GM21423 (cell line): Measurements from ENCODE around the gene TBC1D4.

Experiments used
- ATAC-seq: cut with Tn5 transposase; IDR thresholded peaks from one replicate; pipeline ENCODE4 v1.9.1; 2021; ENCODE audit warnings: mild to moderate bottlenecking, moderate library complexity; ENCODE audit not compliant: unreplicated experiment

TBC1D4 gene

DNA sequence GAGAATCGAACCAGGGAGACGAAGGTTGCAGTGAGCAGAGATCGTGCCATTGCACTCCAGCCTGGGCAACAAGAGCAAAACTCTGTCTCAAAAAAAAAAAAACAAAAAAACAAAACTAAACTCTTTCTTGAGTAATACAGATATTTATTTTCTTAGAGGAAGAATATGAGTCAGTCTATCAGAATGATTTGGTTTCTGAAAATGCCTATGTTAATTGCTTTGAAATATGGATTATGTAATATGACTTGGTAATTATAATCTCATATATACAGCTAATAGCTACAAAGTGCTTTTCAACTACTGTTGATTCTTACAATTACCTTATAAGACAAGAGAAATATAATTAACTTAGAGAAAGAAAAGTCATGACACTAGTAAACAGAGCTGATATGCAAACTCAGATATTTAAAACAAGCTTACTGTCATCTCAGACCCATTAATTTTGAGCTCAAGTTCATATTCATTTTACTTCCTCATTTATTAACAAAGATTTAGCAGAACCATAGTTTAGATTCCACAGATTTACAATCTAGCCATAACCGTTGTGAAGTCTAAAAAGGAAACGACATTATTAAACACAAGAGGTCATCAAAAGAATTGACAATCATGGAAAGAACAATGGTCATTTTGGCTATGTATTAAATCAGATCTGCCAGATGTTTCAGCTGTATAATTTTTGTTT is 88.0 kb downstream of the TBC1D4 start:
- ATAC-seq = no peak

DNA sequence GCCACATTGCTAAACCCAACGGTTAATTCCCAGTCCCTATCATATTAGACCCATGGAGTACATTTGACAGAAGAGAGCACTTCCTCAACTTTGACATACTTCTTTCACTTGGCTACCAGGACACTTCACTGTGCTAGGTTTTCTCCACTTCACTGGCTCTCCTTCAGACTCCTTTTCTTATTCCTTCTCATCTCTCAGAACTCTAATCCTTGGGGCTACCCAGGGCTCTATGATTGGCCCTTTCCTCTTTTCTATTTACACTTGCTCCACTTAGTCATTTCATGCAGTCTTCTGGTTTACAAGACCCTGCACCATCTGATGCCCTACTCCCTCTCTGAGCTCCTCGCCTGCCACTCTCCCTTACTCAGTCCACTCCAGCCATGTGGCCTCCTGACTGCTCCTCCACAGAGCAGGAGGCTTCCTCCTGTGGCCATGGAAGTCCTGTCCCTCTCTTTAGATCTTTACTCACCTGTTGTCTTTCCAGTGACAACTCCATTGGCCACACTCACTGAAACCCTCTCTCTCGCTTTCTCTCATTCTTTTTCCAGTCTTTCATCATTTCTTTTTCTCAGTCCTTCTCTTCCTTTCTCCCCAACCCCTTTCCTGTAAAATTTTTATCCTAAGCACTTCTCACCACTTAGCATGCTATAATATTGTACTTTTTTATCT is 90.4 kb downstream of the TBC1D4 start:
- ATAC-seq = no peak

DNA sequence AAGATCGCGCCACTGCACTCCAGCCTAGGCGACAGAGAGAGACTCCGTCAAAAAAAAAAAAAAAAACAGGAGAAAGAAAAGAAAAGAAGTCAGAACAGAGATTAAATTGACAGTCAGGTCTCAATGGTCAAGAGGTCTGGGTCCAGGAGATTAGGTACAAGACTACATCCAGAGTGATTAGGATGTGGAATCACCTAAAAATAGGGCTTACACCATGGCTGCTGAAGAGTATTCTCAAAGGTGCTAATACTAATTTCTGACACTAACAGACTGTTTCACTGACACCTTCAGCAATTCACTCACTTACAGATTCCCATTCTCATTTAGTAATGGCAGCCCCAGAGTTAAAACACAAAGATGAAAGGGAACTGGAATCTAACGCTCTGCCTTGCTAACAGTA is 91.7 kb downstream of the TBC1D4 start:
- ATAC-seq = no peak

DNA sequence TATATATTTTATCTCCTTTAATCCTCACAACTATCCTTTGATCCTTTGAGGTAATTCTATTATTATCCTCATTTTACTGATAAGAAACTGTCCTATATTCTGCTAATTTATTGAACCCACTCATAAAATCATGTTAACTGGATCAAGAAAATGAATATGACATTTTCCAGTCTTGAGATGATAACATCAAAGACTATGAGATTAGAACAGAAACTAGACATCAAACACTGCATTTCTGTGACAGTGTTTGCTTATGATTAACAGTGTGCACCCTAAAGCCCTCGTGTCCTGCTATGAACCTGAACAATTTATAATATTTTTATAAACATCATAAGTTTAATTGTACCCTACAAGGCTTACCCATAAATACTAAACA is 96.3 kb downstream of the TBC1D4 start:
- ATAC-seq = no peak

DNA sequence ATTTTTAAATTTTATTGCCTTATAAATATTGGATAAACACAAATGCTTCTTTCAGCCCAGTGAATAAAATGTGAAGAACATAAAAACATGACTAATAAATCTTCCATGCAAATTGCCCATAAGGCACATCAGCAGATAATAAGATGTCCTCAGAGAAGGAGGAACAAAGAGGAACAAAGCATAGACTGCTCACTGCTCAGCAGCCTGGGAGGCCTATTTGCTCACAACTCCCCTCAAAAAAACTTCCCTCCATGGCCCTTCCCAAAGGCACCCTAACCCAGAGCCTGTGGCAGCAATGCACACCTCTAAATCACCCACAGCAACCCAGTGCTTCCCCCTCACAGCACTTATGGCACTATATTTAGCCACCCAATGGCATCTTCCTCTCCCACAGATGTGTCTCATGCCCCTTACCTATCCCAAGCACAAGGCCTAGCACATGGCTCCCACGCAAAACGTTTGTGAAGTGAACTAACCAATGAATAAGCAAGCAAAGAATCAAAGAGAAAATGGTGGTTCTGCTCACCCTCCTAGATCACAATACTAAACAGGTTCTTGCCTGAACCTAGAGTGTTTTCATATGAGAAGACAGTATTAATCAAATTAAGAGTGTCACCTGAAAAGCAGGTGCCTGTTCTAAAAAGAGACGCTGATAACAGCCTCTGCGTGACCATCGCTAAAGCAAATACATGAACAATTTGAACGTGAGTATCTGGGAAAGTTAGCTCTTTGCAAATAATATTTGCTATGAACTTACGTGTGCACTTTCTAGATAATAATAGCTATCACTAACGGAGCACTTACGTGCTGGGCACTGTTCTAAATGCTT is 96.9 kb downstream of the TBC1D4 start:
- no peak for ATAC-seq

DNA sequence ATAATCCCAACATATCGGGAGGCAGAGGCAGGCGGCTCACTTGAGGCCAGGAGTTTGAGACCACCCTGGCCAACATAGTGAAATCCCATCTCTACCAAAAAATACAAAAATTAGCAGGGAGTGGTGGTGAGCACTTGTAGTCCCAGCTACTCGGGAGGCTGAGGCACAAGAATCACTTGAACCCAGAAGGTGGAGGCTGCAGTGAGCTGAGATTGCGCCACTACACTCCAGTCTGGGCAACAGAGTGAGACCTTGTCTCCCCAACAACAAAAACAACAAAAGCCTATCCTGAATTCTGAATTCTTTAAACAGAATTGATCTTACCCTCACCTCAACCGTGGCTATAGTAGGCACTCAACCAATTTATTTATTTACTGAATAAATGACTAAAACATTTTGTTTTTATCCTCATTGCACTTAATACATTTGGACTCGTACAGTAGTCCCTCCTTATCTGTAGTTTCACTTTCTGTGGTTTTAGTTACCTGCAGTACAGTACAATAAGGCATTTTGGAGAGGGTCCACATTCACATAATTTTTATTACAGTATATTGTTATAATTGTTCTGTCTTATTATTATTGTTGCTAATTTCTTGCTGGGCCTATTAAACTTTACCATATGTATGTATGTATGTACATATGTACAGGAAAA is 98.8 kb downstream of the TBC1D4 start:
- ATAC-seq = no peak

DNA sequence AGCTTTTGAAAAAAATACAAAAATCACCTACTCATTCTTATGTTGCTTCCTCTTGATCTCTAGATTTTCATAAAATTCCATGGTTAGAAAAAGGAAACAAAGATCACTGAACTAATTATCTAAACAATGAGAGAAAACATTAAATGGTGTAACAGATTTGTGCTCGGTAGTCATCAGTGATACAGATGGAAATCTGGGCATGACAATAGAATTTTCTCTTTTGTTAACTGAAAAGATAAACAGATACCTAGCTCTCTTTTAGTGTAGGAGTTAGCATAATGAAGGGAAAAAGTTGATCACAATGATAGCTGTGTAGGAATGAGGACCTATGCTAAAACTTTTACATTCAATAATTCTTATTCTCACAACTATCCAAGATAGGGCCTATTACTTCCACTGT is 103.7 kb downstream of the TBC1D4 start:
- ATAC-seq = no peak

DNA sequence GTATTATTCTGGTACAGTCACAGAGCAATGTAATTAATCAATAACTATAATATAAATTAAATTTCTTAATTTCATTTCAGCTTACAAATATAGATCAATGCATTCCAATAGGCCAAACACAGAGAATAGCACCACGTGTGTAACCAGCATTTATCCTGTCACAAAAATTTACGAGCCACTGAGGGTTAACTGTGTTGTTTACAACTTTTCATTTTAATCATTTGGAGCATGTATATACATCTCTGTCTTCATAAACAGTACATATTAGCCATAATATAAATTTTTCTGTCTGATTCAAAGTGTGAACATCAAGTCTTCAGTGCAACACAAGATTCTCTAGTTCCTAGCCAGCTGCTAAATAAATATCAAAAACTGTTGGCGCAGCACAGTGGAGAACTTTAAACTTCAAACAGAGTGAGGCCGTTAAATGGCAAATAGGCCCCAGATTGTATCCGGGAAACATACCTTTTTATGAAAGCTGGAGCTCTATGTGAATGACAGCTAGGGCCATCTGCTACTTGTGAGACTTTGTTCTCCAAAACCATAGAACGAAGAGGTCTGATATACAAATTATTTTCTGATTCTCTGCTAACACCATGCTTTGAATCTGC is 105.1 kb downstream of the TBC1D4 start:
- no peak for ATAC-seq

DNA sequence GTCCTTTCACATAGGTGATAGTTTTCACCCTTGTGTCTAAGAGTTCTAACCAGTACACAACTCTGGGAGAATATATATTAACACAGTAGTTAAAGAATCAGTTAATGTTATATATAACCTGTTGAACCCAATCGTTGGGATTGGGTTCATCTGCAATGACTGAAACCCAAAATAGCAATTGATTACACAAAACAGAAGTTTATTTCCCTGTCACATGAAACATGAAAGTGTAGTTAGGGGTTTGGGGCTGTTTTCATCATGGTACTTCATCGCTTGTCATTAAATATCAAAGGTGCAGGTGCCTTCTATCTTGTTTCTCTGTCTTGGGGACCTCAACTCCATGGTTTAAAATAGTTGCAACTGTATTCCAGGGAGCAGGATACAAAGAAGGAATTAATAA is 106.6 kb downstream of the TBC1D4 start:
- ATAC-seq = no peak

DNA sequence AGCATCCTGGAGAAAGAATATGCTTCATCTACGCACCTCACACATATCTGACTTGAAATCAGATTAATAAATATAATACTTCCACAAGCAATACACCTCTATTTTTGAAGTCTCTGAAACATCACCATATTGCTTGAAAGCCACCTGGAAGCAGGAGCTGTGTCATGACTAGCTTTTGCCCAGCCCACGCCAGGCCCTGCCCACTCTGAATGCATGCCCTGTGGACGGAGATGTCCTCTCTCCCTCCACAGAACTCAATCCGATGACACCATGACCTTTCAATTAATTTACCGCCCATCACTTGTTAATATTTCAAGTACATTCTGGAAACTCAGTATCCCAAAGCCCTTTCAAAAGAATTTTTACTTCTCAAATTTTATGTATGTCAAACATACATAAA is 108.0 kb downstream of the TBC1D4 start:
- no peak for ATAC-seq

DNA sequence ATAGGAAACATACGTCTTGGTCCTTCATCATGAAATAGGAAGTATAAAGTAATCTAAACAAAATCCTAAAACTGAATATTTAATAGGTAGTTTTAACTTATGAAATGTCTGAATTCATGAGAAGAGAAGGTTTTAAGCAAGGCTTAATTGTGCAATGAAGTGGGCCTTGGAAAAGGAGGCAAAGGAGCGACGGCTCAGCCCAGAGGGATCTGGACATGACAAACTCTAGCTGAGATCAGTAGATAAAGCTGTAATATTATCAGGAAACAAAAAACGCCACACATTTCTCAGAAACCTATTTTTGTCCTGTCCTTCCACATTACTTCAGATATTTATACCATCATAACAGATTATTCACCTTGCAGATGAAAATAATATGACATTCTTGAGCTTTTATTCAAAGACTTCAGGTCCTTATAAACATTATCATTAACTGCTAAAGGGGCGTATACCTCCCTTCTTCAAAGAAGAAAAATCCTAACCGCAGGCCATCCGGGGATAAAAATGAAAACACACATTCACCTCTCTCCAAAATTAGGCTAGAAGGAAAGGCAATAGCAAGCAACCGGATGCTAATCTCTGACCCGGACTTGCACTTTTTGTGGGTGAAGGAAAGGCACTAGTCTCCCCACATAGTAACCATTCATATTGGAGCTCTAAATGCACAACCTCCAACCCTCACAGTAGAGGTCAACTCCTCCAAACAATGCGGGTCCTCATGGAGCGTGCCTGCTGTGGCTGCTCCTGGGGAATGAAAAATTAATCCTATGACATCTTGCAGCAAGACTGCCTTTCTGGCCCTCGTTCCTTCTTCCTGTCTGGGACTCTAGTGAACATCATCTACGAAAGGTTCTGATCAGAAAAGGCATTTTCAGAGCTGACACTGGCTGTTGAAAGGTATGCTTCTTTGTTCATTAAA is 108.8 kb downstream of the TBC1D4 start:
- ATAC-seq = no peak

DNA sequence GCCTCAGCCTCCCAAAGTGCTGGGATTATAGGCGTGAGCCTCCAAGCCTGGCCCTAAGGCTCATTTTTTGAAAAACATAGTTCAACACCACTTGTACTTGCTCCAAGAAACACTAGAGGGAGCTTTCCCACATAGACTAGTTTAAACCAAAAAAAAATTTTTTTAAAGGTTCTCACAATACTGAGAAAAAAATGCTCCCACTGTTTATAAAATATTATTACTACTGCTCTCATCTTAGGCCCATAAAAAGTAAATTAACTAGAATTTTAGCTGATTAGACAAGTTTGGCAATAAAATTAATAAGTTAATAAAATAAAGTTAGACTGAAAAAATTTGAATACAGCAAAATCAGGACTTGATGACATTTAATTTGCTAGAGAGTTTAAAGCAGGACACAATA is 109.5 kb downstream of the TBC1D4 start:
- peak; percentile 68 for ATAC-seq

DNA sequence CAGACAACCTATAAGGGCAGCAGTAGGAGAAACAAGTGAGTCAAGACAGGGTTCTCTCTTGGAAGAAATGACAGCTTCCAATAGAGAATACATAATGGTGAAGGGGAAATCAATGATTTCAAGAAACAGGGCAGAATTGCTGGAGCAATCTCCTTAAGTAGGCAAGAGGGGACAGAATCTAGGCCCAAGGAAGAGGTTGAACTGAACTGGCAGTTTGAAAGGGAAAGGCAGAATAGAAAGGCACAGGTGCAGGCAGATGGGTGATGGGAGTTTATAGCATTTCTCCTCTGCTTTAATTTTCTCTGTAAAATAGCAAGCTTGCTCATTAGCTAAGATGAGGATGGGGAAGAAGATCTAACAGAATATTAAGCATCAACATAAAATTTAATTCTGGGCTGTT is 110.8 kb downstream of the TBC1D4 start:
- no peak for ATAC-seq

DNA sequence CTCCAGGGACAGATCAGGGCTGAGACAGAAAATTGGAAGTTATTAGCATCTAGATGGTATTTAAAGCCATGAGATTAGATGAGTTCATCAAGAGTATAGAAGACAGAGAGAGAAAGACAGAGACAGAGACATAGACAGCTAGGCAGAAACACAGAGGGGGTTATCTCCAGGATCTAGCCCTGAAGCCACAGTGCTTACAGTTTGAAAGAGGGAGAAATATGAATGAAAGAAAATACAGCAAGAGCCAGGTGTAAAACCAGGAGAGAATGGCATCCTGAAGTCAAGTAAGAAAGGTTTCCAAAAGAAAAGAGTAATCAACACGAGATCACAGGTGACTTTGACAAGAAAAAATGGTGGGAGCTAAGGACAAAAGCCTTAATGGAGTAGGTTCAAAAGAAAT is 111.2 kb downstream of the TBC1D4 start:
- ATAC-seq = no peak

DNA sequence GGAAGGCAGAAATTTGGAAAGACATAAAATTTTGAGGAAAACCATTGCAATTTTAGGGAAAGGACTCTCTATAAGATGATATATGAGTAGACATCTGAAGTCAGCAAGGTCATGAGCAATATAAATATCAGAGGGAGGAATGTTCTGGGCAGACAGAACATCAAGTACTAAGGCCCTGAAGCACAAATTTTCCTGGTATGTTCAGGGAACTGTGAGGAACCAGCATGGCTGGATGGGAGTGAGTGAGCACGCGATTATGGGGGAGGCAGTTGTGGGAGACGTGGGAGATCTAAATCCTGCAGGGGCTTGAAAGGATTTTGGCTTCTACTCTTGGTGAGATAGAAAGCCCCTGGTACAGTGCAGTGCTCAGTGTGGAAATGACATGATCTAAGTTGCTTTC is 112.0 kb downstream of the TBC1D4 start:
- ATAC-seq = no peak

DNA sequence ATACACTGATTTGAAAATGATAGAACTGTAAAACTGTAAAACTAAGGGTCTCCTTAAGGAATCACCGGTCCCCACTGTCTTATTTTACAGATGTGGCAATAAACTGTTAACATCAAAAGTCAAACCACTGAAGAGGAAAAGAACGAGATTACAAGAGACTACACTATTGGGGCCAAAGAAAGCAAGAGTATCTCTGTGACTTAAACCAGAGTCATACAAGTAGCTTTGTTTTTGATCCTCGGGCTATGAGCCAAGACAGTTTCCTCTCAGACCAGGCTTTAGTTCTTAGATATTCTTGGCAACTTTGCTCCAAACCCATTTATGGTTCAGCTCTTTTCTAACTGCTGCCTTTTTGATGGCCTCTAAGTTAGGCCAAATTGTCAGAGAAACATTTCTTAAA is 113.8 kb downstream of the TBC1D4 start:
- no peak for ATAC-seq

DNA sequence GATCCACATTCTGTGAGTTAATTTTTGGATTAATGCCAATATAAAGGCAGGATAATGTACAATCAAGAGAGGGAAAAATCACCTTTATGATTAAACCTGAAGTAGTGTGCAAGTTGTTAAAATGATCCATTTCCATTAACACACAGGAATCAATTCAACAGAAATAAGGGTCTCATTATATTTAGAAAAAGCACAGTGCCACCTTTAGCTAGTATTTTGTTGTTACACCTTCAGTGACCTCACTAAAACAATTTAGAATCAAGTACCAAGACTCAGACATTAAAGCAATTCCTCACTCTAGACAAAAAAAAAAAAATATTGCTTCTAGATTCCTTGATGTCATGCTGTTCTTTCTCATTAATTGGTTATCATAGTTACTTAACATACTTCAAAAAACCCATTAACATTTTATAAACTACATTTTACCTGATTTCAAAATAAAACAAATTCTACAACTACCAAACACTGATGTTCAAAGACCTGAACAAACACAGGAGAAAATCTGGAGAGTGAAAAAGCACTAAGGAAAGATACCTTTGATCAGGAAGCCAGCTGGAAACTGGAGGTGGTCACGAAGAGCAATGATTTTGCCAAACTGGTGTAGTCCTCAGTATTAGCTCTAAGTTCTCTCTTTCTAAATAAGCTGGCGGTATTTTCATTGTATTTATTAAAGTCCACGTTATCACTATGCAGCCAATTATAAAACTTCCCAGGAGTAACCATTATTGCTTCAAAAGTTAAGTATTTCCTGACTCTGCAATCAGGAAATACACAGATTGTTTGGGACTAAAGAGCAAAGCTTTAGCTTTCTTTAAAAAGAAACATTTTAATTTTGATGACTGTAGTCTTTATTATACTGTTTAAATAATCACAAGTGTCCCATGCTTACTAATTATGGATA is 115.3 kb downstream of the TBC1D4 start:
- ATAC-seq = no peak

DNA sequence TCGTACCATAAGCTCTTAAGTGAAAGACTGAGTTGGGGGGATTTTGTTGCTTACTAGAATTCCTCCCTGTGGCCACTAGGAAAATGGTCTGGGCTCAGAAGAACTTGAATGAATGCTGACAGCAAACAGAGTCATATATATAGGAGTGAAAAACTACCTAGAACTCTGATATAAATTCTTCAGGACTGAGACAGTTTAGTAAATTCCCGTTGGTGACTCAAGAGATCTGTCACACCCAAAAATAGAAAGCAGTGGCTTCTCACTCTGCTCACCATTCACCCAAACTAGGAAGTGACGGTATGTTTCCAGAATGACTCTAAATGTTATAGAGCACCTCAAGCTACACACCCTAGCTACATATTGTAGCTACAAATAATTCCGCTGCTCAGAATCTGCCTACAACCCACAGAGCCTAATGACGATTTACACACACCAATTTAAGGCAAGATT is 116.2 kb downstream of the TBC1D4 start:
- ATAC-seq = peak; percentile 93

DNA sequence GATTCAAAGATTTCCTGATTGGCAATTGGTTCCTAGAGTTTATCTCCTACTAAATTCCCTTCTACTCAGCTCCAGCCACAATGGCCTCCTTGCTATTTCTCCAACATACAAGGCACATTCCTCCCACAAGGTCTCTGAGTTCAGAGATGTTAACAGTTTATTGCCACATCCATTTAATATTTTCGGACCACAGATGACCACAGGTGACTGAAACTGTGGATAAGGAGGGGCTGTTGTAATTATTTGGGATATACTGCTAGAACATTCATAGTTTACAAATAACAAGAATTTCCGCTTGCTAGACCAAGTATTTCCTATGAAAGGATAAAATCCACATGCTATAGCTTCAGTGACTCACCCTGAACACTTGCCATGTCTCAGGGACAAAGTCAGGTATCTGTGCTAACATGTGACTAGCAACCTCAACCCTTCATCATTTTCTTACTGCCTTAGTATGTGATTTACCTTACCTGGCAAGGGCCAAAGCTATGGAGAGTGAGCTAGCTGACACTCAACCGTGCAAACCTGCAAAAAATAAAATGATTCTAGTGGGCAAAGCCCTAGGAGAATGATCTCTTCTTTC is 117.7 kb downstream of the TBC1D4 start:
- ATAC-seq = no peak
